ENCODE data around the gene INPP5D. TPM values are rescaled to one million over a fixed set of nuclear protein-coding genes. Genes with fewer than 3 reads are reported as not detected.

The INPP5D gene
- total and polyA plus RNA-seq, 2 donors (not counting 3 experiments of a cell fraction or from before 2014, with no cell fraction given): 13.9 to 46.6 TPM

GRCh38 chr2:233210843-233211547, 150.9 kb downstream of the INPP5D start:
- H3K4me1 ChIP-seq (ENCODE audit: control insufficient read depth, extremely low read depth, insufficient read depth, low read length): peaks cover 38% of the 10 kb centered on the region
- no peaks in the 10 kb centered on the region for H3K27me3 ChIP-seq (ENCODE audit: control insufficient read depth in 2 of 2, insufficient read depth in 2 of 2, low read length in 2 of 2)
- TF ChIP-seq CTCF (IDR thresholded peaks at IDR 0.05; ENCODE audit: extremely low read depth in 1 of 2, insufficient read depth in 1 of 2, low read depth in 1 of 2, low read length in 2 of 2): no peak
- peak; percentile 55 for TF ChIP-seq POLR2AphosphoS5 (IDR thresholded peaks at IDR 0.05; ENCODE audit: insufficient read depth, low read depth, low read length)
- no peaks in the 10 kb centered on the region for H3K9me1 ChIP-seq (replicated peaks; ENCODE audit: control insufficient read depth, extremely low read depth, insufficient read depth, low read length)
- no peak overlapping the region for H3K4me2 ChIP-seq (ENCODE audit: insufficient read depth, low read length)
- H3K4me3 ChIP-seq (replicated peaks in 1 of 3; ENCODE audit: insufficient read depth in 1 of 3, low read depth in 1 of 3, low read length in 3 of 3): no peak overlapping the region
- dilution Hi-C loops (cut with MboI; ENCODE audit: extremely low pct_ligation_motif_present, low sequenced_read_pairs) (no loop called here), intact Hi-C loops (cut with micrococcal nuclease) (no loop called here)
- H2AFZ ChIP-seq (ENCODE audit: low read depth, low read length): peak overlapping the region; percentile 58
- peak; percentile 72 for DNase-seq (ENCODE audit: low read depth, low spot score)
- POLR2A ChIA-PET: no interaction called here
- peaks cover 0 to 6% of the 10 kb centered on the region in 2 experiments for H3K36me3 ChIP-seq (ENCODE audit: control insufficient read depth in 2 of 2, extremely low read depth in 1 of 2, insufficient read depth in 2 of 2, low read length in 2 of 2)
- no peak overlapping the region for H3K9ac ChIP-seq (replicated peaks; ENCODE audit: extremely low read depth, insufficient read depth, low read length)
- H3K27ac ChIP-seq (ENCODE audit: insufficient read depth, low read depth, low read length): no peak overlapping the region
- no peaks in the 10 kb centered on the region for H3K79me2 ChIP-seq (ENCODE audit: control insufficient read depth, insufficient read depth, low read length)
- BruUV-seq (replicated peaks): no TSS peak
- H3K9me3 ChIP-seq (replicated peaks; ENCODE audit: control insufficient read depth, insufficient read depth, low read length): no peaks in the 10 kb centered on the region
- CTCF ChIA-PET: no interaction called here
- H4K20me1 ChIP-seq (replicated peaks; ENCODE audit: control insufficient read depth, extremely low read depth, insufficient read depth, low read length): no peaks in the 10 kb centered on the region
- peak; percentile 97 for FAIRE-seq

DNA sequence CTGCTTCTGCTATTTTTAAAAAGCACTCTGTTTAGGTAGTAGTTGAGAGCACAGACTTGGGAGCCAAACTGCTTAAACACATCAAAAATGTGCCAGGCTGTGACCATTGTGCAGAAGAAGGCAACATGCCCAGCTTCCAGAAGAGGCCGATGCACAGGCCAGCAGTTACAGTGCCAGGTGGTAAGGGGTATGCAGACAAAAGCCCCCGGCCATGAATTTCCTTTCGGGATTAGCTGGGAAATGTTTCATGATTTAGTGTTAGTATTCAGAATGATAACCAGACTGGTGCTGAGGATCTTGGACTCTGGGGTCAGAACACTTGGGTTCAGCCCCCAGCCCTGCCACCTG, 151.4 kb downstream of the INPP5D start:
- dilution Hi-C loops (cut with MboI; ENCODE audit: extremely low pct_ligation_motif_present, low sequenced_read_pairs): no loop called here
- H3K9me1 ChIP-seq (replicated peaks; ENCODE audit: control insufficient read depth, extremely low read depth, insufficient read depth, low read length): no peaks in the 10 kb centered on the region
- H3K79me2 ChIP-seq (ENCODE audit: control insufficient read depth, insufficient read depth, low read length): no peaks in the 10 kb centered on the region
- peak overlapping the region; percentile 58 for H2AFZ ChIP-seq (ENCODE audit: low read depth, low read length)
- POLR2A ChIA-PET: no interaction called here
- DNase-seq (ENCODE audit: low read depth, low spot score): no peak
- no peaks in the 10 kb centered on the region for H3K27me3 ChIP-seq (ENCODE audit: control insufficient read depth in 2 of 2, insufficient read depth in 2 of 2, low read length in 2 of 2)
- no peaks in the 10 kb centered on the region for H3K9me3 ChIP-seq (replicated peaks; ENCODE audit: control insufficient read depth, insufficient read depth, low read length)
- TF ChIP-seq GATA2 (IDR thresholded peaks at IDR 0.05; ENCODE audit: insufficient read depth, insufficient read length, low read depth, low read length): no peak
- FAIRE-seq: no peak
- H3K4me1 ChIP-seq (ENCODE audit: control insufficient read depth, extremely low read depth, insufficient read depth, low read length): peaks cover 38% of the 10 kb centered on the region
- CTCF ChIA-PET: no interaction called here
- BruUV-seq (replicated peaks): no TSS peak
- no peak overlapping the region for H3K27ac ChIP-seq (ENCODE audit: insufficient read depth, low read depth, low read length)
- H4K20me1 ChIP-seq (replicated peaks; ENCODE audit: control insufficient read depth, extremely low read depth, insufficient read depth, low read length): no peaks in the 10 kb centered on the region
- H3K36me3 ChIP-seq (ENCODE audit: control insufficient read depth in 2 of 2, extremely low read depth in 1 of 2, insufficient read depth in 2 of 2, low read length in 2 of 2): peaks cover 0 to 4% of the 10 kb centered on the region in 2 experiments
- intact Hi-C loops (cut with micrococcal nuclease): no loop called here
- H3K4me2 ChIP-seq (ENCODE audit: insufficient read depth, low read length): peak overlapping the region; percentile 0
- no peak overlapping the region for H3K9ac ChIP-seq (replicated peaks; ENCODE audit: extremely low read depth, insufficient read depth, low read length)
- no peak overlapping the region for H3K4me3 ChIP-seq (replicated peaks in 1 of 3; ENCODE audit: insufficient read depth in 1 of 3, low read depth in 1 of 3, low read length in 3 of 3)

Data from endothelial cell of umbilical vein (primary cell).